H1 (cell line): ENCODE measurements around the gene DRG1. TPM values are rescaled to one million over a fixed set of nuclear protein-coding genes. Genes with fewer than 3 reads are reported as not detected.

Experiments
- CTCF ChIA-PET: fragments of 300-600 bp; sonication (Branson Sonifier 250); formaldehyde crosslinking; loops from one replicate; lab custom pipeline; 2021; ENCODE audit not compliant: partially characterized antibody; lab: Charles Lee
- POLR2A ChIA-PET: fragments of 300-600 bp; sonication (Branson Sonifier 250); formaldehyde crosslinking; loops from one replicate; lab custom pipeline; 2021; ENCODE audit warnings: inconsistent platforms; ENCODE audit not compliant: partially characterized antibody; lab: Charles Lee
- DNase-seq, 2 experiments: peaks; one replicate each; pipeline versions ENCODE4 v3.0.0 to v3.0.0-alpha.2; 2010 to 2022; ENCODE audit warnings: low spot score in 2 of 2, low read depth in 1 of 2, mixed read lengths in 1 of 2
- FAIRE-seq: peaks from 2 replicates; lab custom pipeline; 2011; peaks lifted over from hg19 to GRCh38; lab: Jason Lieb, UNC
- H2AFZ ChIP-seq: 2 replicates; pipeline ENCODE4 v1.8.1; 2012; ENCODE audit warnings: low read length, inconsistent platforms
- H2AK5ac ChIP-seq: 2 replicates; pipeline ENCODE4 v1.6.1; 2013; ENCODE audit warnings: low read depth, low read length
- H2BK120ac ChIP-seq: replicated peaks from 2 replicates; pipeline ENCODE3; 2013; ENCODE audit warnings: low read depth, low read length, inconsistent platforms
- H2BK12ac ChIP-seq: 2 replicates; pipeline ENCODE4 v1.6.1; 2013; ENCODE audit warnings: low read depth, low read length
- H2BK15ac ChIP-seq: 2 replicates; pipeline ENCODE4 v1.6.1; 2013; ENCODE audit warnings: low read length
- H2BK20ac ChIP-seq: 2 replicates; pipeline ENCODE4 v1.6.1; 2013; ENCODE audit warnings: low read length
- H2BK5ac ChIP-seq: 2 replicates; pipeline ENCODE4 v1.6.1; 2013; ENCODE audit warnings: low read depth, low read length
- H3K14ac ChIP-seq: 2 replicates; pipeline ENCODE4 v1.6.1; 2013; ENCODE audit warnings: inconsistent platforms; ENCODE audit not compliant: insufficient read length
- H3K18ac ChIP-seq: 2 replicates; pipeline ENCODE4 v1.6.1; 2013; ENCODE audit warnings: low read length; ENCODE audit errors: extremely low read depth
- H3K23ac ChIP-seq: 2 replicates; pipeline ENCODE4 v1.6.1; 2013; ENCODE audit warnings: inconsistent platforms; ENCODE audit not compliant: insufficient read length
- H3K23me2 ChIP-seq: 2 replicates; pipeline ENCODE4 v1.6.1; 2013; ENCODE audit warnings: low read depth, low read length
- H3K27ac ChIP-seq: 2 replicates; pipeline ENCODE4 v1.6.1; 2011; ENCODE audit warnings: low read depth, low read length, inconsistent platforms
- H3K27me3 ChIP-seq, 4 experiments: replicated peaks in 1 of 4; 1 replicate in 1 of 4; 2 replicates in 3 of 4; pipeline versions ENCODE4 v1.6.1 to v1.8.1; 2011 to 2013; ENCODE audit warnings: low read length in 3 of 4, mild to moderate bottlenecking in 3 of 4, inconsistent platforms in 2 of 4, mixed read lengths in 2 of 4, moderate library complexity in 1 of 4; ENCODE audit not compliant: control insufficient read depth in 3 of 4, insufficient read depth in 3 of 4; ENCODE audit errors: extremely low read depth in 1 of 4
- H3K36me3 ChIP-seq, 4 experiments: 2 replicates each; pipeline versions ENCODE4 v1.6.1 to v1.8.1; 2011 to 2013; ENCODE audit warnings: mild to moderate bottlenecking in 4 of 4, low read length in 3 of 4, moderate library complexity in 2 of 4, control low read depth in 1 of 4, inconsistent platforms in 1 of 4; ENCODE audit not compliant: insufficient read depth in 4 of 4, control insufficient read depth in 2 of 4
- H3K4ac ChIP-seq: replicated peaks from 2 replicates; pipeline ENCODE3; 2013; ENCODE audit warnings: low read length, low read depth, mixed read lengths, inconsistent platforms; ENCODE audit not compliant: insufficient read length
- H3K4me1 ChIP-seq, 4 experiments: replicated peaks in 1 of 4; 1 replicate in 1 of 4; 2 replicates in 3 of 4; pipeline versions ENCODE4 v1.6.1 to v1.8.1; 2011 to 2013; ENCODE audit warnings: low read length in 3 of 4, inconsistent platforms in 2 of 4, mixed read lengths in 1 of 4; ENCODE audit not compliant: insufficient read depth in 4 of 4, control insufficient read depth in 3 of 4
- H3K4me2 ChIP-seq, 2 experiments: 2 replicates each; pipeline versions ENCODE4 v1.6.1 to v1.8.1; 2011 to 2013; ENCODE audit warnings: low read depth in 2 of 2, low read length in 2 of 2, control low read depth in 1 of 2, inconsistent platforms in 1 of 2, mild to moderate bottlenecking in 1 of 2; ENCODE audit not compliant: insufficient read depth in 1 of 2
- H3K4me3 ChIP-seq, 4 experiments: fragments of 200-600, 300-600 bp in 1 of 4; sonication (generic), shearing (Covaris generic), sonication (Bioruptor Twin) in 1 of 4; 2 replicates each; pipeline versions ENCODE4 v1.5.1 to v1.8.1; 2011 to 2016; ENCODE audit warnings: low read length in 4 of 4, low read depth in 3 of 4, control low read depth in 2 of 4, inconsistent platforms in 2 of 4, mild to moderate bottlenecking in 2 of 4, mixed read lengths in 1 of 4, moderate library complexity in 1 of 4; ENCODE audit not compliant: insufficient read depth in 2 of 4; ENCODE audit errors: extremely low read depth in 1 of 4
- H3K56ac ChIP-seq: replicated peaks from 2 replicates; pipeline ENCODE3; 2013; ENCODE audit warnings: low read depth, mild to moderate bottlenecking, mixed read lengths, low read length, inconsistent platforms; ENCODE audit not compliant: insufficient read length
- H3K79me1 ChIP-seq: 2 replicates; pipeline ENCODE4 v1.6.1; 2013; ENCODE audit warnings: low read depth, low read length, control low read depth
- H3K79me2 ChIP-seq, 2 experiments: 2 replicates each; pipeline versions ENCODE4 v1.6.1 to v1.8.1; 2012 to 2013; ENCODE audit warnings: low read length in 2 of 2, mild to moderate bottlenecking in 2 of 2, inconsistent platforms in 1 of 2; ENCODE audit not compliant: insufficient read depth in 2 of 2, control insufficient read depth in 1 of 2
- H3K9ac ChIP-seq, 4 experiments: replicated peaks in 1 of 4; 1 replicate in 1 of 4; 2 replicates in 3 of 4; pipeline versions ENCODE4 v1.6.1 to v1.8.1; 2011 to 2013; ENCODE audit warnings: low read depth in 3 of 4, low read length in 3 of 4, control low read depth in 2 of 4, mild to moderate bottlenecking in 2 of 4, moderate library complexity in 2 of 4, inconsistent platforms in 1 of 4; ENCODE audit errors: extremely low read depth in 1 of 4
- H3K9me3 ChIP-seq, 2 experiments: 2 replicates each; pipeline versions ENCODE4 v1.6.1 to v1.8.1; 2012 to 2013; ENCODE audit warnings: mild to moderate bottlenecking in 2 of 2, moderate library complexity in 2 of 2, control low read depth in 1 of 2, inconsistent platforms in 1 of 2, low read depth in 1 of 2, low read length in 1 of 2, mixed read lengths in 1 of 2; ENCODE audit not compliant: insufficient read depth in 2 of 2
- H4K20me1 ChIP-seq, 2 experiments: replicated peaks in 1 of 2; 2 replicates each; pipeline versions ENCODE3 to v1.8.1; 2011 to 2013; ENCODE audit warnings: inconsistent platforms in 2 of 2, low read length in 2 of 2, mild to moderate bottlenecking in 1 of 2; ENCODE audit not compliant: insufficient read depth in 2 of 2, control insufficient read depth in 1 of 2
- H4K5ac ChIP-seq: 2 replicates; pipeline ENCODE4 v1.6.1; 2013; ENCODE audit warnings: low read length, low read depth, mixed read lengths, inconsistent platforms; ENCODE audit not compliant: insufficient read length
- H4K8ac ChIP-seq: 2 replicates; pipeline ENCODE4 v1.8.0; 2013; ENCODE audit warnings: mild to moderate bottlenecking, moderate library complexity, low read length, inconsistent platforms; ENCODE audit not compliant: insufficient read depth; ENCODE audit errors: extremely low read depth
- H4K91ac ChIP-seq: replicated peaks from 2 replicates; pipeline ENCODE3; 2013; ENCODE audit warnings: low read length, mixed read lengths, inconsistent platforms; ENCODE audit not compliant: insufficient read length
- ATF2 ChIP-seq: IDR thresholded peaks from 2 replicates; pipeline ENCODE4 v1.6.1; 2012; ENCODE audit warnings: low read length, inconsistent platforms
- BRCA1 ChIP-seq: IDR thresholded peaks from 2 replicates; pipeline ENCODE4 v1.6.1; 2012; ENCODE audit warnings: low read depth, low read length, improper control_type of control experiment
- CREB1 ChIP-seq: IDR thresholded peaks from 2 replicates; pipeline ENCODE4 v1.6.1; 2012; ENCODE audit warnings: inconsistent platforms
- CTCF ChIP-seq, 3 experiments: IDR thresholded peaks; 1 replicate in 2 of 3; 2 replicates in 1 of 3; pipeline versions ENCODE4 v1.5.1 to v1.6.1; 2011; ENCODE audit warnings: low read length in 3 of 3, mild to moderate bottlenecking in 3 of 3, inconsistent platforms in 2 of 3, low read depth in 1 of 3, moderate library complexity in 1 of 3; ENCODE audit not compliant: insufficient read depth in 1 of 3; ENCODE audit errors: control extremely low read depth in 1 of 3
- JUND ChIP-seq: IDR thresholded peaks from 2 replicates; pipeline ENCODE4 v1.6.1; 2011; ENCODE audit warnings: mild to moderate bottlenecking, improper control_type of control experiment, low read length
- PHF8 ChIP-seq: fragments of 200-600 bp; sonication (generic); conservative IDR thresholded peaks from 2 replicates; pipeline ENCODE4 v1.7.1; 2012; ENCODE audit warnings: low read depth, mild to moderate bottlenecking, inconsistent platforms, low read length, moderate library complexity
- RAD21 ChIP-seq, 2 experiments: IDR thresholded peaks in 1 of 2; conservative IDR thresholded peaks in 1 of 2; 2 replicates each; pipeline ENCODE4 v1.6.1; 2011; ENCODE audit warnings: low read depth in 2 of 2, low read length in 2 of 2, improper control_type of control experiment in 1 of 2, inconsistent platforms in 1 of 2, mild to moderate bottlenecking in 1 of 2, moderate library complexity in 1 of 2
- SP2 ChIP-seq: IDR thresholded peaks from 2 replicates; pipeline ENCODE4 v1.6.1; 2012; ENCODE audit warnings: mild to moderate bottlenecking, low read length, inconsistent platforms
- TAF1 ChIP-seq: IDR thresholded peaks from 2 replicates; pipeline ENCODE4 v1.6.1; 2011; ENCODE audit warnings: mild to moderate bottlenecking, low read depth, low read length
- YY1 ChIP-seq: IDR thresholded peaks from 2 replicates; pipeline ENCODE4 v1.6.1; 2011; ENCODE audit warnings: low read depth, mild to moderate bottlenecking, low read length
- WGBS, 2 experiments: shearing (Covaris generic) in 1 of 2; methylation state at CpG; one replicate each; pipeline versions ENCODE4 v1.1.6 to v1.1.7; 2013 to 2015; ENCODE audit warnings: low lambda C conversion rate in 2 of 2, mixed read lengths in 2 of 2, inconsistent platforms in 1 of 2, low coverage in 1 of 2, missing lambda C conversion rate in 1 of 2; ENCODE audit not compliant: insufficient replicate concordance in 2 of 2, insufficient coverage in 1 of 2, insufficient read length in 1 of 2; ENCODE audit errors: extremely low coverage in 1 of 2, missing lambda C conversion rate in 1 of 2; 5-methylcytosine and 5-hydroxymethylcytosine counted together
- polyA plus RNA-seq, 7 experiments: library from polyadenylated mRNA; depleted of rRNA in 3 of 7; stranded (reverse) in 5 of 7; unstranded in 2 of 7; fragments of >200 nt in 5 of 7; fragments of 200-250 nt in 2 of 7; gene quantifications; 1 replicate in 5 of 7; 2 replicates in 1 of 7; 4 replicates in 1 of 7; pipeline versions ENCODE4 v1.2.1 to v1.2.3, GENCODE V29; 2011 to 2013; ENCODE audit warnings: missing spikeins in 2 of 7, mixed read lengths in 2 of 7
- total RNA-seq: library from RNA; stranded (reverse); fragmentation: NEBNext Ultra II Directional; extraction: Animal tissue kit (Norgen Biotek cat#: 25700); gene quantifications from 2 replicates; pipeline ENCODE4 v1.2.1, GENCODE V29; 2021

The DRG1 gene
- total and polyA plus RNA-seq, 2 of the 8 experiments (the other 6 are each of a cell fraction or from before 2014, with no cell fraction given), result 45.3 to 81.9 TPM

GRCh38 chr22:31465307-31465706 lies 65.9 kb downstream of the DRG1 start:
- no peak overlapping the region for H4K91ac ChIP-seq
- DNase-seq, result no peak
- H3K14ac ChIP-seq, result no peak overlapping the region
- peaks cover 0 to 1% of the 10 kb centered on the region in 2 experiments for H4K20me1 ChIP-seq
- H3K9ac ChIP-seq, result no peak overlapping the region
- 93% methylated on average over 2 of the region's 2 CpGs; no CpG with 5 or more reads in 1 of the 2 experiments for WGBS, 2 experiments
- no peak overlapping the region for H3K4me3 ChIP-seq
- no peak overlapping the region for H2AFZ ChIP-seq
- no peak for TF ChIP-seq CREB1
- no peak for TF ChIP-seq SP2
- no peak for TF ChIP-seq BRCA1
- no peak for TF ChIP-seq CTCF (IDR thresholded peaks at IDR 0.05; ENCODE audit: control extremely low read depth in 1 of 3, insufficient read depth in 1 of 3, low read depth in 1 of 3, low read length in 3 of 3)
- no peak for TF ChIP-seq YY1
- no peak for TF ChIP-seq JUND
- no peak for TF ChIP-seq ATF2
- no peak for TF ChIP-seq RAD21 (IDR thresholded peaks at IDR 0.05 in 1 of 2, conservative IDR thresholded peaks at IDR 0.05 in 1 of 2; ENCODE audit: low read depth in 2 of 2, low read length in 2 of 2)
- no peak for TF ChIP-seq PHF8
- TF ChIP-seq TAF1, result no peak
- no peak overlapping the region for H3K27ac ChIP-seq
- CTCF ChIA-PET, result interaction anchor here (1.5 kb wide), 1 partner anchor 13 kb away, joined by 5 read pairs; no protein-coding TSS in a partner anchor
- H3K9me3 ChIP-seq, result no peaks in the 10 kb centered on the region
- no peak overlapping the region for H3K18ac ChIP-seq
- no peak overlapping the region for H3K56ac ChIP-seq
- POLR2A ChIA-PET, result interaction anchor here (1.0 kb wide), 1 partner anchor 14 kb away, joined by 3 read pairs; no protein-coding TSS in a partner anchor
- H3K36me3 ChIP-seq, result peaks cover 3 to 36% (median 19%) of the 10 kb centered on the region in 4 experiments; a peak in 6 of 8 replicates
- H4K5ac ChIP-seq, result no peak overlapping the region
- FAIRE-seq, result no peak
- no peak overlapping the region for H2AK5ac ChIP-seq
- H2BK15ac ChIP-seq, result no peak overlapping the region
- H3K79me1 ChIP-seq, result no peaks in the 10 kb centered on the region
- no peak overlapping the region for H4K8ac ChIP-seq
- H3K4me2 ChIP-seq, result no peak overlapping the region
- H3K27me3 ChIP-seq, result no peaks in the 10 kb centered on the region
- H3K4ac ChIP-seq, result no peak overlapping the region
- H3K4me1 ChIP-seq, result no peaks in the 10 kb centered on the region
- H3K23ac ChIP-seq, result no peak overlapping the region
- H2BK12ac ChIP-seq, result no peak overlapping the region
- no peak overlapping the region for H2BK20ac ChIP-seq
- H3K79me2 ChIP-seq, result no peaks in the 10 kb centered on the region
- H2BK5ac ChIP-seq, result no peak overlapping the region
- H3K23me2 ChIP-seq, result no peaks in the 10 kb centered on the region
- H2BK120ac ChIP-seq, result no peak overlapping the region
